CD4-positive, alpha-beta T cell treated with Interleukin-10 for 1 hour (primary cell): ENCODE results near the gene CMYA5.
"Not testable (repeated sequence)": the region's sequence is repeated elsewhere in the genome, so short reads cannot be mapped to it uniquely, and the experiment has no call there.

Source experiments
- DNase-seq: peaks from one replicate; pipeline ENCODE4 v3.0.0-alpha.2; 2020

CMYA5 gene

GRCh38 chr5:79753092-79753491, 63.5 kb downstream of the CMYA5 start:
- DNase-seq = no peak

DNA sequence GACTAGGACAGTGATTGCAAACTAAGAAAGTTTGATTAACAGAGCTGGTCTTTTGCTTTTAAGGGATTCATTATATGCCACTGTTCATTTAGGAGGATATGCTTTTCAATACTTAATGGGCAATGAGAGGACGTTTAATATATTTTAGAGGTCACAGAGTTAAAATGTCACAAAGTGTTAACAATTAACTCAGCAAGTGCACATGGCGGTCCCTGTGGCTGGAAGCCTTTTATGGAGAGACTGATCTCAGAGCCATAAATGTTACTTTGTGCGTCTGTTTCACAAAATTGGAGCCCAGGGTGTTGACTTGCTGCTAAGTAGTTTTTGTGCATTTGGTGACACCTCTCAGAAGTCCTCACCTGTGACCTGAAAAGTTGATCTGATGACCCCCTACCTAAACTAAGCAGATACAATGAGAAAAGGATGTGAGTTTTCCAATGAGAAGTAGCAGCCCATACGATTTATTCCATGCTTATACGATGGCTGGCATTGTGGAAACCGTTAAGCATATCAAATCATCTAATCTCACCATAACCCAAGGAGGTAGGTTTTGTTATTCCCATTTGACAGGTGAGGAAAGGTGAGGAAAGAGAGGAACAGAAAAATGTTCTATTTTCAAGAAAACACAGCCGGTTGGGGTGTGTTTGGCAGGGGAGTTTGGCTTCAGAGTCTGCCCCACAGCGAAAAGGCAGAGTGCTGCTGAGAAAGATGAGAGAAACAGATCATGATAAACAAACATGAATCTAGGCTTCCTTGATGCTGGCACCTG, 64.4 kb downstream of the CMYA5 start:
- no peak for DNase-seq

DNA sequence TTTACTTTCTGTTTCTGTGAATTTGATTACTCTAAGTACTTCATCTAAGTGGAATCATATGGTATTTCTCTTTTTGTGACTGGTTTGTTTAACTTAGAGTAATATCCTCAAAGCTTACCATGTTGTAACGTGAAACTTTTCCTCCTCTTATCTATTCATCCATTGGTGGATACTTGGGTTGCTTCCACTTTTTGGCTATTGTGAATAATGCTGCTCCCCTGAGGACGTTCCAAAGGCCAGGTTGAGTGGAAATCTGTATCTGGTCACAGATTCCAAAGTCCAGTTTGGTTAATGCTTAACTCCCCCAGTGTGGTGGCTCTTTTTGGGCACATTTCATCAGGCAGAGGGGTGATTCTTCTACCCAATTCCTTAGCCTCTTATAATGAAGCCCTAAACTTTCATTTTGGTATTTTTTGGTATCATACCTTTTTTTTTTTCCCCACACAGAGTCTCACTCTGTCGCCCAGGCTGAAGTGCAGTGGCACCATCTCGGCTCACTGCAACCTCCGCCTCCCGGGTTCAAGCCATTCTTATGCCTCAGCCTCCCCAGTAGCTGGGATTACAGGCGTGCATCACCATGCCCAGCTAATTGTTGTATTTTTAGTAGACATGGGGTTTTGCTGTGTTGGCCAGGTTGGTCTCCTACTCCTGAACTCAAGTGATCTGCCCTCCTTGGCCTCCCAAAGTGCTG, 65.4 kb downstream of the CMYA5 start:
- DNase-seq = no peak

DNA sequence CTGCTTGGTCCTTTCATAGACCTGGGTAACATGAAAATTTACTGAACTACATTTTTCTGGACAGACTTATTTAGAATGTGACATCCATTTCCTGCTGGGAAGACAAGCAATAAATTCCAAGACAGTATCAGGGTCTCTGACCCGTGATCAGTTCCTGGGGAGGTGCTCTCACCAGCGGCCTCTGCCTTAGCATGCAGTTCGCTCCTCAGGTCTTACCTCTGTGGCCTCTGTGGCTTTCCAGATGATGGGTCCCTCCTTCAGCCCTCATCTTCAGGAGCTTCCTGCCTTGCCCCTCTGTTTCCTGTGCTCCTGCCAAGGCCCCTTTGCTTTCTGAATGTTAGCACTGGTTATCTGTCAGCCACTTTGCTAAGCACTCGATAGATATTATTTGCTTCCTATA, 66.4 kb downstream of the CMYA5 start:
- no peak for DNase-seq

GRCh38 chr5:79759436-79759835, 69.8 kb downstream of the CMYA5 start:
- DNase-seq = no peak

DNA sequence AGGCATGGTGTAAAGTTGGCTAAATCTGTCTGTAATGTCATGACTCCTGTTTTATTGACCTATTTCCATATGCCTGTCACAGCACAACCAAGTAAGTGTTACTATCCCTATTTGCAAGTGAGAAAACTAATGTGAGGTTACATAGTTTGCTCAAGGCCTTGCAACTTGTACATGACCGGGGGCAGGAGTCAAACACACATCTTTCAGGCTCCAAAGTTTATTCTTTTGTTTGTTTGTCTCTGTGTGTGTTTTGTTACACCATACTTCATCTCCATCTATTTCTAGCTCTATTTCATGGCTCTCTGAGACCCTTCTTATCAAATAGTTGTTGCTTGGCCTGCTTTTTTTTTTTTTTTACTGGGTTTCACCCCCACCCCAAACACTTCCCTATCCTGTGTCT, 70.2 kb downstream of the CMYA5 start:
- no peak for DNase-seq

DNA sequence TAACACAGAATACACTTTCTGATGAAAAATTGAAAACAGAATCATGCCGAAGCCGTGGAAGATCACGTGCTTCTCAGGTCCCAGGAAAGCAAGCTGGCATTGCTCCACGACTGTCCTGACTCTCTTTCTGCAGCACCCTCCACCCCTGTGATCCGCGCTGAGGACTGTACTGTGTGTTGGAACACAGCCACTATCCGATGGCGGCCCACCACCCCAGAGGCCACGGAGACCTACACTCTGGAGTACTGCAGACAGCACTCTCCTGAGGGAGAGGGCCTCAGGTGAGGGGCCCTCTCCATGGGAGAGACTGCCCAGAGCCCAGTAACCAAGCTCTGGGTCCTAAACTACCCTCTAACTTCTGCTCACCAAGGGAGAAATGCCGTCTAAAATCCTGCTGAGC, 73.3 kb downstream of the CMYA5 start:
- DNase-seq = no peak

DNA sequence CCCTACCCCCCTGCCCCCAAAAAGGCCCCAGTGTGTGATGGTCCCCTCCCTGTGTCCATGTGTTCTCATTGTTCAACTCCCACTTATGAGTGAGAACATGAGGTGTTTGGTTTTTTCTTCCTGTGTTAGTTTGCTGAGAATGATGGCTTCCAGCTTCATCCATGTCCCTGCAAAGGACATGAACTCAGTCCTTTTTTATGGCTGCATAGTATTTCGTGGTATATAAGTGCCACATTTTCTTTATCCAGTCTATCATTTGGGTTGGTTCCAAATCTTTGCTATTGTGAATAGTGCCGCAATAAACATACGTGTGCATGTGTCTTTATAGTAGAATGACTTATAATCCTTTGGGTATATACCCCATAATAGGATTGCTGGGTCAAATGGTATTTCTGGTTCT, 74.5 kb downstream of the CMYA5 start:
- DNase-seq = not testable (repeated sequence)

GRCh38 chr5:79771387-79771786, 81.8 kb downstream of the CMYA5 start:
- no peak for DNase-seq

GRCh38 chr5:79772651-79773050, 83.0 kb downstream of the CMYA5 start:
- no peak for DNase-seq

- no peak for DNase-seq
These were observed 84.0 kb downstream of the CMYA5 start for GRCh38 chr5:79773612-79774011.

DNA sequence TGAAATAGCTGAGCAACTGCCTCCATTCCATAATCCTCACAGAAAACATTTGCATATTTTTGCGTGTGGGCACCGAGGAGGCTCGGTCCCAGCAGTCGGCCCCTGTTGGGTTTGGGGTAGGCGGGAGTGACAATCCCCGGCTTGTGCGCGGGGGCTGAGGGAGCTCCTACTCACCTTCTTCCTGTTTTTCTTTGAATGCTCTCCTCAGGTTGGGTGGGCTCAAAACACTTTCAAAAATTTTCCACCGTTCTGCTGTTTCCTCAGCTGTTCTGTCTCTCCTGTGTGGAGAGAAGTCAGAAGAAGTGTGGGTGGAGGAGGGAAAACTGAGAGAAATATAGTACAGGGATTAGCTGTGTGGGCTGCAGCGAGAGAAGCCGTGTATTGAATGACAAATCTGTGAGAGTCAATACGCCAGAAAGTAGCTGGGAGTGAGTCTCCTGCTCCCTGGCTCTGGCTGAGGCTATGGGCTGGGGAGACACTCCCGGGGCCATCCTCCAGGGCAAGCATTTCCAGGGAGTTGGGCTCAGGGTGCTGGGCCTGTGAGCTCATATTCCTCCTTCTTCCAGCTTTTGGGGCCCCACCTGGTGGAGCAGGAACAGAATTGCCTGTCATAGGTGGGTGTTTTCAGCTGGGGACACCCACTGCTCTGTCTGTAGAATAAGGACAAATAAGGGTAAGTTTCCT, 84.7 kb downstream of the CMYA5 start:
- DNase-seq = no peak

GRCh38 chr5:79774855-79775237, 85.2 kb downstream of the CMYA5 start:
- no peak for DNase-seq

GRCh38 chr5:79784741-79785140, 95.1 kb downstream of the CMYA5 start:
- DNase-seq = not testable (repeated sequence)

GRCh38 chr5:79785983-79786382, 96.3 kb downstream of the CMYA5 start:
- DNase-seq = no peak

DNA sequence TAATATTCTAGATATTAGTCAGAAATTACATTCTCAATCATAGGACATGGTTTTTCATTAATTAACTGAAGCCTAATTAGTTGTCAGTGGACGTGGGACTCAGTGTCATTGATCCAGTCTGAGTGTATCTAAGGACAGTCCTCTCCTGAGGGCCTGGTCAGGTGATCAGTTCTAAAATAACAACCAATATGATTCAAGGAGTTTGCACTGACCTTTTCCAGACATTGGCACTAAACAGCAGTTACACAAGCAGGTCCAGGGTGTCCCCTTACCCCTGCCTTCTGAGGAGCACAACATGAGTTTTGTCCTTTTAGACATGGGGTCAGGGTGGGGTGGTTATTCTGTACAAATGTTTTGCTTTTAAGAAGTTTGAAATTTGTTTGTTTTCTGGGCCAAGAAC, 97.8 kb downstream of the CMYA5 start:
- no peak for DNase-seq

- no peak for DNase-seq
These were observed 102.2 kb downstream of the CMYA5 start for GRCh38 chr5:79791843-79792242.

- DNase-seq = no peak
These were observed 102.8 kb downstream of the CMYA5 start for GRCh38 chr5:79792463-79792862.

DNA sequence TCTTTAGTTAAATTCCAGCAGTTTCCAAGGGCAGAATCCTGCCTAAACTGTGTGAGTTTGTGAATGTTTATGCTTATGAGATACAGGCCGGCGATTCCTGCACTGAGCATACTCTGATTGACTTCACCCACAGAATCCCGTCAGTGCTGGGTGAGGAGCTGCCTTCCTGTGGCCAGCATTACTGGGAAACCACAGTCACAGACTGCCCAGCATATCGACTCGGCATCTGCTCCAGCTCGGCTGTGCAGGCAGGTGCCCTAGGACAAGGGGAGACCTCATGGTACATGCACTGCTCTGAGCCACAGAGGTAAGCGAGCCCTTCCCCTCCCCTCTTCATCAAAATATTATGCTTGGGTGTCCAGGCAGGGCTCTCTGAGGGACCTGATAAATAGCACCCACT, 103.7 kb downstream of the CMYA5 start:
- no peak for DNase-seq

DNA sequence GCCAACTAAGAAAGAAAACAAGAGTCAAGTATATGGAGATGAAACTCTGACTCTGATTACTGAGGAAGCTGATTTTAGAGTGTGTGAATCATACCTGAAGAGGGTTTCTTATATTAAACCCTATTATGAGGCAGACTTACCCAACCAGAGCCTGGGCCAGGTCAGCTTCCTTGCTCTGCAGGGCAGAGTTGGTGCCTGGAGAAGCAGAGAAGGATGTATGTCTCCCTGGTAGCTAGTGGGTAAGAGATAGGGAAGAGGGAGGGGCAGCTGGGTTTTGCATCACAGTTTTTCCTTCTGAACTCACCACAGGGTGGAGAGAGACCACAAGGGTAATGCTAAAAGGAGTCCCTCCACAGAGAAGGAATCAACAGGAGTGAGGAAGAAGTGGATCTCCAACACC, 104.1 kb downstream of the CMYA5 start:
- DNase-seq = no peak

GRCh38 chr5:79794347-79794746, 104.7 kb downstream of the CMYA5 start:
- DNase-seq = no peak

GRCh38 chr5:79795764-79796398, 106.2 kb downstream of the CMYA5 start:
- DNase-seq = no peak

- no peak for DNase-seq
These were observed 109.4 kb downstream of the CMYA5 start for GRCh38 chr5:79798893-79799590.
